RWPE2 (cell line): ENCODE data around the gene SLC12A3.

ENCODE experiments used
- ATAC-seq: fragments of 200-7000 bp; cut with Tn5 transposase; 3 replicates; pipeline ENCODE4 v1.9.1; 2021; ENCODE audit warnings: low read depth
- DNase-seq: peaks from one replicate; pipeline ENCODE4 v3.0.0-alpha.2; 2020; ENCODE audit warnings: low spot score
- H3K27ac ChIP-seq: fragments of 450-650 bp; 2 replicates; pipeline ENCODE4 v1.5.1; 2017; ENCODE audit warnings: mild to moderate bottlenecking; ENCODE audit not compliant: poor library complexity, severe bottlenecking
- H3K27me3 ChIP-seq: fragments of 250-450 bp; sonication (Bioruptor Pico); 2 replicates; pipeline ENCODE4 v1.5.1; 2021; ENCODE audit warnings: mild to moderate bottlenecking, moderate library complexity; ENCODE audit not compliant: insufficient read depth, poor library complexity, severe bottlenecking
- H3K36me3 ChIP-seq: fragments of 250-450 bp; sonication (Bioruptor Pico); 2 replicates; pipeline ENCODE4 v1.5.1; 2020; ENCODE audit warnings: low read depth, mild to moderate bottlenecking, moderate library complexity
- H3K4me1 ChIP-seq: fragments of 250-450 bp; sonication (Bioruptor Pico); 2 replicates; pipeline ENCODE4 v1.5.1; 2021; ENCODE audit warnings: mild to moderate bottlenecking, moderate library complexity; ENCODE audit not compliant: insufficient read depth, poor library complexity, severe bottlenecking
- H3K4me3 ChIP-seq: fragments of 250-450 bp; sonication (Bioruptor Pico); 2 replicates; pipeline ENCODE4 v1.5.1; 2021; ENCODE audit warnings: mild to moderate bottlenecking, moderate library complexity; ENCODE audit not compliant: severe bottlenecking
- H3K9me3 ChIP-seq: fragments of 250-450 bp; sonication (Bioruptor Pico); 2 replicates; pipeline ENCODE4 v1.5.1; 2021; ENCODE audit warnings: mild to moderate bottlenecking, moderate library complexity; ENCODE audit not compliant: severe bottlenecking
- CTCF ChIP-seq: fragments of 450-650 bp; IDR thresholded peaks from one replicate; pipeline ENCODE4 v1.5.1; 2017; ENCODE audit warnings: mild to moderate bottlenecking, moderate library complexity; ENCODE audit not compliant: poor library complexity, severe bottlenecking

SLC12A3 gene

GRCh38 chr16:56861756-56862155, 3.3 kb upstream of the SLC12A3 start:
- no peak for DNase-seq
- Histone ChIP-seq H3K27ac (no peak overlapping the region), H3K9me3 (no peaks in the 10 kb centered on the region), H3K36me3 (no peaks in the 10 kb centered on the region), H3K4me1 (no peaks in the 10 kb centered on the region), H3K27me3 (no peaks in the 10 kb centered on the region), H3K4me3 (no peak overlapping the region)
- TF ChIP-seq CTCF, result no peak
- no peak for ATAC-seq

- no peak for TF ChIP-seq CTCF
- DNase-seq, result no peak
- ATAC-seq, result no peak
- H3K27ac ChIP-seq, result no peak overlapping the region
- H3K9me3 ChIP-seq, result no peaks in the 10 kb centered on the region
- no peaks in the 10 kb centered on the region for H3K27me3 ChIP-seq
- H3K4me3 ChIP-seq, result no peak overlapping the region
- no peaks in the 10 kb centered on the region for H3K36me3 ChIP-seq
- no peaks in the 10 kb centered on the region for H3K4me1 ChIP-seq
Observed at GRCh38 chr16:56862776-56863175, 2.2 kb upstream of the SLC12A3 start.

- no peak for TF ChIP-seq CTCF
- ATAC-seq (no peak), DNase-seq (no peak)
- Histone ChIP-seq H3K36me3 (no peaks in the 10 kb centered on the region), H3K9me3 (no peaks in the 10 kb centered on the region), H3K4me1 (no peaks in the 10 kb centered on the region), H3K27me3 (no peaks in the 10 kb centered on the region), H3K4me3 (no peak overlapping the region), H3K27ac (no peak overlapping the region)
Observed at GRCh38 chr16:56865394-56866062, 521 bp downstream of the SLC12A3 start.

GRCh38 chr16:56866955-56867830, 2.2 kb downstream of the SLC12A3 start:
- H3K9me3 ChIP-seq, result no peaks in the 10 kb centered on the region
- H3K27me3 ChIP-seq, result no peaks in the 10 kb centered on the region
- no peak for DNase-seq
- no peaks in the 10 kb centered on the region for H3K36me3 ChIP-seq
- no peak overlapping the region for H3K4me3 ChIP-seq
- H3K27ac ChIP-seq, result no peak overlapping the region
- peak; percentile 37; the same call in 1 of the 3 replicates for ATAC-seq
- TF ChIP-seq CTCF, result peak; percentile 84
- peaks cover 3% of the 10 kb centered on the region for H3K4me1 ChIP-seq
